Activated T-cell treated with anti-CD3 and anti-CD28 coated beads for 48 hours (primary cell): Measurements from ENCODE around the gene PPP2R3B.
"Not testable (repeated sequence)": the region's sequence is repeated elsewhere in the genome, so short reads cannot be mapped to it uniquely, and the experiment has no call there.

Experiments used
- DNase-seq: peaks from one replicate; pipeline ENCODE4 v3.0.0-alpha.2; 2020; ENCODE audit warnings: low read depth

PPP2R3B gene

DNA sequence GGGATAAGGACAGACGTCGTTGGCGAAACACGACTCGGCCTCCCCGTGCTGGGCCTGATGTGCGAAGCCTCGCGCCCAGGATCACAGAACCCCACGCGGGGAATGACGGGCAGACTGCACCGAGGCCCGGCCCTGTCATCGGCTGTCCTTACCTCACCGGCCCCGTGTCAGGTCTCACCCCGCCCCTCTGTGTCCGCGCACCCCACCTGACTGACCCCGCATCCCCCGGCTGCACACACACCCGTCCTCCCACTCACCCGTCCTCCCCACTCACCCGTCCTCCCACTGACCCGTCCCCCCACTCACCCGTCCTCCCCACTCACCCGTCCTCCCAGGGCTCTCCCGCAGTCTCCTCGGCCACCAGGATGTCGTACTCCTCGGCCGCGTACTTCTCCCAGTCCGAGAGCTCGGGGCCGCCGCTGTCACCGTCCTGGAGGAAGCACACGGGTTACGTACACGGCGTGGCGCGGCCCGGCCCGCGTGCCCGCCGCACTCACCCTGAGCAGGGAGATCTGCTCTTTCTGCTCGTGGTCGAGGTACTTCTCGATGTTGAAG, 48.3 kb downstream of the PPP2R3B start:
- DNase-seq = no peak

DNA sequence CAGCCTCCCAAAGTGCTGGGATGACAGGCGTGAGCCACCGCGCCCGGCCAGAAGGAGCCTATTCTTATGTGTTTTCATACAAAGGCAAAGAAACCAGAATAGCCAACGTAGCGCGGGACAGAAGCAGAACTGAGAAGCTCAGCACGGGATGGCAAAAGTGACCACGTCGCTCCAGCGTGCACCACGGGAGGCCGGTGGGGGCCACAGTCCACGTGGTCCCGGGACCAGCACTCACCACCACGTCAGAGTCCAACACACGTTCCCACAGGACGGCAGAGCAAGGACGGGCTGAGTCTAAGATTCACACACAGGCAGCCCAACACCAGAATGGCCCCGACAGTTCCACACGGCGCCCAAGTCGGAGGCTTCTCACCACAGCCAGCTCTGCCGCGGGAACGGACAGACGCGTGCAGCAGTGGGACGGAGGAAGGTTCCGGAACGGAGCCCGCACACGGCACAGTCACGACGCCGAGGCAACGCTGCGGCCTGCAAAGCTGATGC, 49.3 kb downstream of the PPP2R3B start:
- DNase-seq = no peak

DNA sequence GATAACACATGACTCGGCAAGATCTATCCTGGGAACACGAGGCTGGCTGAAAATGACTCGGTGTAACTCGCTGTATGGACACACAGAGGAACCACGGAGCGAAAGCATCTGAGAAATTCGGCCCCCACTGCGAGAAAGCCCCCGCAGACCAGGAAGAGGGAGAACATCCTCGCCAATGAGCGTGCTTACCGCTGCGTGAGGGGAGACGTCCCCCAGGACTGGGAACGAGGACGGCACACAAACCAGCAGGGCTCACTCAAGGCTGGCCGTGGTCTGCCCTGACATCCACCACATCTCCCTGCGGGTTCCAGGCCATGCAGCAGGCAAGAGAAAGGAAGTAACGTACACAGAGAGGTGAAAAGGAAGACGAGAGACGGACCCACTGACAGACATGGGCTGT, 50.5 kb downstream of the PPP2R3B start:
- no peak for DNase-seq

DNA sequence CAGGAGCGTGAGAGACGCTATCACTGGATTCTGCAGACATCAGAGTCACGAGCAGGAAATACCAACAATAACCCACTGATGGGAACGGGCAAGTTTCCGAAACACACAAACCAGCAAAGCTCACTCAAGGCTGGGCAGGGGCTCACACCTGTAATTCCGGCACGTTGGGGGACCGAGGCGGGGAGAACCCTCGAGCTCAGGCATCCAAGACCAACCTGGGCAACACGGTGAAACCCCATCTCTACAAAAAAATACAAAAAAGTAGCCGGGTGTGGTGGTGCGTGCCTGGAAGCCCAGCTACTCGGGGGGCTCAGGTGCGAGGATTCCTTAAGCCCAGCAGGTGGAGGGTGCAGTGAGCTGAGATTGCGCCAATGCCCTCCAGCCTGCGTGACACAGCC, 51.0 kb downstream of the PPP2R3B start:
- DNase-seq = no peak

DNA sequence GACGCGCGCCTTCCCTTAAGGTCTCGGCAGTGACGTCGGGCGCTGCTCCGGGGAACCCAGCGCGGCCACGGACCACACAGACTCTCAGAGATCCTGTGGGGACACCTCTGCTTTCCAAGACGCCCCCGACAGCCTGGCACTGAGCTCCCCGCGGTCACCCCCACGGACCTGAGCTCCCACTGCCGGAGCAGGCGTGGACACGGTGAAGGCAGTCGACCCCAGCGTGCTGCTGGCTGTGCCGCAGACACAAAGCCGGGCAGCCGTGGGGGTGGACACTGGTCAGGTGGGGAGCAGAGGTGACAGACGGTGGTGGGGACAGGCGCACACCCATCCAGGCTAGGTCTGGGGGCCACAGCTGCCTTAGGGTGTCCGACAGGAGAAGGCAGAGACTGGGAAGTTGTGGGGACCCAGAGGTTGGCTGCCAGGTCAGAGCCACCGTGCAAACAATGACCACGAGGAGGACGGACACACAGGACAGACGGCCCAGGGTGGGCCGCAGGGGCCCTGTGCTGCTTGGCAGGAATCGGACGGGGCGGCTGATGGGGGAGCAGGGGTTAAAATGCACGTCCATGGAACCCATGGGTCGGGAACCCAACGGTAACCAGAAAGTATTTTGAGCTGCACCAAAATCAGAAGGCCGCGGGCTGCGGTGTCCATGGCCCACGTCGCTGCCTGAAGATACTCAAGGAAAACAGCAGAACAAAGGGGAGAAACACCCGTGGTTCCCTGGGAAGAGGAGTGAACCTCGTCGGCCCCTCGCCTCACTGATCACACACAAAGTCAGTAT, 51.5 kb downstream of the PPP2R3B start:
- no peak for DNase-seq

DNA sequence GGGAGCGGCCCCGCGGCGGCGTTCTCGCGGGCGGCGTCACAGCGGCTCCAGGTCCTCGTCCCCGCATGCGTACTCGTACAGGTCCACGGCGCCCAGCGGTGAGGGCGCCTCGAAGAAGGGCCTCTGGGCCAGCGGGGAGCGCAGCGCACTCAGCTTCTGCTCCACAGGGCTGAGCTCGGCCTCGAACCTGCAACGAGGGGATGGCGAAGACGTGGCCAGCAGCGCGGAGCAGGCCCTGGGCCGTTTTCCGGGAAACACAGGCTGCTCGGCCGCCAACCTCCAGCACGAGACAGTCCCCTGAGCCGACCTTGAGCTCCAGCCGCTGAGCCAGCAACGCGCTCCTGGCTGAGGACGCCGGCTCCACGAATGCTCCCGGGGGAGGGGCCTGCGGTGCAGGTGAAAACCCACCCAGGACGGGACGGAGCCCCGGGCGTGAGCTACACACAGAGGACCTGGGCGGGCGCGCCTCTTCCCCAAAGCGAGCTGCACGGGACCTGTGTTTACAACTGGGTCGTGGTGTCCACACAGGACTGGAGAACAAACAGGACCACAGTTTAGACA, 52.3 kb downstream of the PPP2R3B start:
- DNase-seq = no peak

DNA sequence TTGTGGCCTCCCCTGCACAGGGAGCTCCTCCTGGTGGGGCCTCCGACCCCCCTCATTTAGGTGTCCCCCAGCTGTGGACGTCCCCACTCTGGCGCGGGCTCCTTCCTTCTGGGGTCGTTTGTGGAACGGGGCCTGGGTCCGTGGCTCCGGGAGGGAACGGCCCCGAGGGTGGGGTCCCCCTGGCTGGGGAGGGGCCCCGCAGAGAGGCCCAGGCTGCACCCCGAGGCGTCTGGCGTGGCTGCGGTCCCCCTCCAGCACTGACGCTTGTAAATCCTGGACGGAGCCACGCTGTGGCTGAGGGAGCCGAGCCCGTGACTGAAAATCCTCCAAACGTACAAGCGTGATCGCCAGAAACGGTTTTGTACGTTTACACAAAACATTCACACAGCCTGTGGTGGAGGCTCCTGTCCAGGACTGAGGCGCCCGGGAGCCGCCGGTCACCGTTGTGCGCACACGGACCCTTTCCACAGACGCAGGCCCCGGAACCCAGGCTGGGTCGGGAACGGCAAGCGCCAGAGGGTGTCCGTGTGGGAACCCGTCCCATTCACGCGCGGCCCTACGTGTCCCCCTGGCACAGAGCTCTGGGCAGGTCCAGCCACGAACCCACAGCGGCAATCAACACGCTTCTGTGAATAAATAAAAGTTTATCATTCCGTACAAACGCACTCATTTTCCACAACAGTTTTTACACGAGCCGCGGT, 52.9 kb downstream of the PPP2R3B start:
- DNase-seq = no peak

DNA sequence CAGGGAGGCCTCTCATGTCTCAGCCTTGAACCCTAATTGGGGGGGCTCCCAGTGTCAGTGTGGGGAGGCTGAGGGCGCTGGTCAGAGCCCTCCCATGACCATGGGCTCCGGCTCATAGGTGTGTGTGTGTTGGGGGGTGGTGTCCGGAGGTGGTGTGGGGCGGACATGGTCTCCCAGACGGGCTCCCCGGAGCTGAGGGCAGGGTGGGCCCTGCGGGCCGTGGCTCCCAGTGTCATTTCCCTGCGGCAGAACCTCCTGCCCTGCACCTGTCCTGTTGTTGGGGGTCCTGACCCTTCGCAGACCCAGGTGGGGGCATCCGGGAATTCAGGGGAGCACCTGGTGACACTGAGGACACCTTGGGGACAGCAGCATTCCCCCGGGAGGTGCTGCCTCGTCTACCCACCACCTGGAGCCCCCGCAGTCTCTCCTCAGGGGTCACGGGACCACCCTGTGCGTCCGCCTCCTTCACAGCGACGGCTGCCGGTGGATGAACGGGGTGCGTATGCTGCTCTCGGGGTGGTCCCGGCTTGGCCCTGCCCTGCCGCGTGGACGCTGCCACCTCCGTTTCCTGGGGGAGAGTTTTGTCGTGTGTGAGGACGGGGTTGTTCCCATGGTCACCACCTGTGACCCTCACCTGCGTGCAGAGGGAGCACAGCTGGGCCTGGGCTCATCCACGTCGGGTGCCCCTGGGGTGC, 53.6 kb downstream of the PPP2R3B start:
- DNase-seq = no peak

DNA sequence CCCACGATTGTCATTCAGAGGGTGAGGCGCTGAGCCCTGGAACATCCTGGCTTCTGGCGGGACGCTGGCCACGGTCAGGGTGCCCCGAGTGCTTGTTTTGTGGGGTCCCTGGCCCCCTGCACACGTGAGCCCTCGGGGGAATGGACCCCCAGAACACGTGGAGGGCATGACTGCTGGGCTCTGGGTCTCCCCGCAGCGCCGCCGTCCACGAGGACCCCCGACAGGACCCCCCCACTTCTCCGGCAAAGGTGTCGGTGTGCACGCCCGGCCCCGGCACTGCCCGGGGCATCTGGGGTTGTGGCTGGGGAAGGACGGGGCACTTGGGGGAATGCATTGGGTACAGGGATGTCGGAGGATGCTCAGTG, 54.2 kb downstream of the PPP2R3B start:
- no peak for DNase-seq

DNA sequence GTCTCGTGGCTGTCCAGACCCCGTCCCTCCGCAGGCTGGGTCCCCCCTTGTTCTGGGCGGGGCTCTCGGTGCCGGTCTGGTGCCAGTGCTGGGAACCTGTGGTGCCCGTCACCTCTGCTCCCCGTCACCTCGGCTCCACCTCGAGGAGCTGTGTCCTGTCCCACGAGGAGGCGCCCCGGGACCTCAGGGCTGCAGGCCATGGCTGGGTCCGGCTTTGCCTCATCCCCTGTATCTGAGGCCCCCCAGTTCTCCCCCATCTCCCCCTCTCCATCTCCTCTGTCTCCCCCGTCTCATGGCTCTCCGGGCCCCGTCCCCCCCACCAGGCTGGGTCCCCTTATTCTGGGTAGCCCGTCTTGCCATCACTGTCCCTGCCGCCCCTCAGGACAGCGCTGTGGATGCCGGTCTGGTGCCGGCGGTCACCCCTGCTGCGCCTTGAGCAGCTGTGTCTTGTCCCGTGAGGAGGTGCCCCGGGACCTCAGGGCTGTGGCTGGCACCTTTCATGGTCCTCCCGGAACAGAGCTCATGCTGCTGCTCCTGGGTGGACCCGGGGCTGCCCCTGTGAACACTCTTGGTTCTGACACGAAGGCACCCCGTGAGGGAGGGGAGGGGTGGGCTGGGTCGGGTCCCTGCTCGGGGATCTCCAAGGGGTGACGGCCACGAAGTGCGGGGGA, 54.7 kb downstream of the PPP2R3B start:
- DNase-seq = no peak

DNA sequence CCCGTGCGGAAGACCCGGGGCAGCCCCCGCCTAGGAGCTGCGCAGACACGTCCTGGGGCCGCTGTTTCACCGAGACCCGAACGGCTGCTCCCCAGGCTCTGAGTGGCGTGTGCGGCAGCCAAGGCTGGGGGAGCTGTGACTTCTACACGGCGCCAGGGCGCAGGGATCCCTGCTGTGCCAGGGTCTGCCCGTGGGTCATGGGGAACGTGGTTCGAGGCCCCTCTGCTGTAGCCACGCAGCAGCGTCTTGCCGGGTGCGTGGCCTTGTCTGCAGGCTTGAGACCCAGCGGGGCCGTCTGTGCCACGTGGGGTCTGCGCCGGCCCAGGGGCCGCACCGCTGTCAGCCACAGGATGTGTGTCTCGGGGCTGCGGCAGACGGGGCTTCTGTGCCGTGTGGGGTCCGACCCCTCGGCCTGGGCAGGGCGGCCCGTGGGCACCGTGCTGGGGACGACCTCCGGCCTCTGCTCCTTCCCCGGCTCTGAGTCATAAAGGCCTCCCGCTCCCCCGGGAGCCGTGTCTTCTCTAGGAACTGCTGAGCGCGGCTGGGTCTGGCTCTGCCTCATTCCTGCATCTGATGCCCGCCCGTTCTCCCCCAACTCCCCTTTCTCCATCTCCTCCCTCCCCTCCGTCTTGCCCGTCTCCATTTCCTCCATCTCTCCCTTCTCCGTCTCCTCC, 55.4 kb downstream of the PPP2R3B start:
- no peak for DNase-seq

DNA sequence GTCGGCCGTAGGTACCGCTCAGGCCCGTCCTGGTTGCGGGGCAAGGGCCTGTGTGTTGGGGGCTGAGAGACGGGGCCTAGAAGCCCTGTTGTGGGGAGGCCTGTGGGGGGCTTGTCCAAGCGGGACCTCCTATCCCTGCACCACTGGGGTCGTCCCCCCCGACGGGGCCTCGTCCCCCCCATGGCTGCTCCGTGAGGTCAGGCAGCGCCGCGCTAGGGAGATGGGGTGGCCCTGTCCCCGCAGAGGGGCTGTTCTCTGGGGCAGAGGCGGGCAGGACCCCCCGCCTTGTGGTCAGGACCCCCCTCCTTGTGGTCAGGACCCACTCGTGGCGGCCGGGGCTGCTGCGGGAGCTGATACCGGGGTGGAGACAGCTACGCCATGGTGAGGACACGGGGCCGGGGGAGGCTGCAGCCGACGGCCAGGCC, 56.0 kb downstream of the PPP2R3B start:
- no peak for DNase-seq

DNA sequence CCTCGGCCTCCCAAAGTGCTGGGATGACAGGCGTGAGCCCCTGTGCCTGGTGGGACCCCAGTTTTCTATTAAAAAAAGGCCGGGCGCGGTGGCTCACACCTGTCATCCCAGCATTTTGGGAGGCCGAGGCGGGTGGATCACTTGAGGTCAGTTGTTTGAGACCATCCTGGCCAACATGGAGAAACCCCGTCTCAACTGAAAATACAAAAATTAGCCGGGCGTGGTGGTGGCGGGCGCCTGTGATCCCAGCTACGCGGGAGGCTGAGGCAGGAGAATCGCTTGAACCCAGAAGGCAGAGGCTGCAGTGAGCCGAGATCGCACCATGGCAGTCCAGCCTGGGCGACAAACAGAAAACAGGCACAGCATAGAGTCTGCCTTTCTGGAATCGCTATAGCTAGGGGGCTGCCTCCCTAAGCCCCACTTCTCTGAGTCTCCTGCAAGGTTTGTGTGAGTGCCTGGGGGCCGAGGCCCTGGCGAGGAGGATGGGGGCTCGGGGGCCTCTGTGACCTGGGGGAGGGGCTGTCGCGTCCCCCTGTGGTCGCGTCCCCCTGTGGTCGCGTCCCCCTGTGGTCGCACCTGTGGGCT, 56.5 kb downstream of the PPP2R3B start:
- DNase-seq = not testable (repeated sequence)

DNA sequence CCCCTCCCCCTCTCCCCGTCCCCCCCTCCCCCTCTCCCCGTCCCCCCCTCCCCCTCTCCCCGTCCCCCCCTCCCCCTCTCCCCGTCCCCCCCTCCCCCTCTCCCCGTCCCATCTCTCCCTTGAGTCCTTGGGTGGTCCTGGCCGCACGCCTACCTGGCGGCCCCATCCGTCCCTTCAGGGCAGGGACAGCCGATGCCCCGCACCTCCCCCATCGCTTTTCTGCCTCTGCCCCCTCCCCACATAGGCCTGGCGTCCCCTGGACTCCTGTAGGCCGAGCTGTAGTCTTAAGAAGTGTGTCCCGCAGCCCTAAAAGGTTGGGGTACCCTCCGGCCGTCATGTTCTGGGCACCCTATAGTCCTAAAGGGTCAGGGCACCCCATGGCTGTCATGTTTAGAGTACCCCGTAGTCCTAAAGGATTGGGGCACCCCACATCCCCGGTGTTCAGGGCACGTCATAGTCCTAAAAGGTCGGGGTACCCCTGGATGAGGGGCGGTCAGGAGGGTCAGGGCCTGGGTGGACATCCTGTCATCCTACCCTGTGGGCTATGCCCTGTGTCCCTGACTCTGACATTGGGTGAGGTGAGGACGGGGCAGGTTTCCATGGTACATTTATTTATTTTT, 57.3 kb downstream of the PPP2R3B start:
- no peak for DNase-seq

DNA sequence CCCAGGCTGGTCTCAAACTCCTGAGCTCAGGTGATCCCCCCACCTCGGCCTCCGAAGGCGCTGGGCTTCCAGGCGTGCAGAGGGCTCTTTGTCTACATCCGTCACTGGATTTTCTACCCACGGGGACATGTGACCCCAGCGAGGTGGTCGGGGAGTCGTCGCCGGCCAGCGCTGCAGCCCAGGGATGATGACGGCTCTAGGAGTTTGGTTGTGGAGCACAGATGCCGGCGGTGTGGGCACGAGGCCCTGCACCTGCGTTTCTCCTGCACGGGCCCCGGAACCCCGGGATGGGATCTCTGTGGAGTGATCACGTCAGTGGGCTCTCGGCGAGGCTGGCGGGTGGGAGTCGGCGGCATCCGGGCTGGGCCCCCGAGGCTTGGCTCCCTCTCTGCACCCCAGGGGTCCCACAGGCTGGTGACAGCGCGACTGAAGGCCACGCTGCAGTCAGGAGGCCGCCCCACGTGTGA, 59.0 kb downstream of the PPP2R3B start:
- no peak for DNase-seq

DNA sequence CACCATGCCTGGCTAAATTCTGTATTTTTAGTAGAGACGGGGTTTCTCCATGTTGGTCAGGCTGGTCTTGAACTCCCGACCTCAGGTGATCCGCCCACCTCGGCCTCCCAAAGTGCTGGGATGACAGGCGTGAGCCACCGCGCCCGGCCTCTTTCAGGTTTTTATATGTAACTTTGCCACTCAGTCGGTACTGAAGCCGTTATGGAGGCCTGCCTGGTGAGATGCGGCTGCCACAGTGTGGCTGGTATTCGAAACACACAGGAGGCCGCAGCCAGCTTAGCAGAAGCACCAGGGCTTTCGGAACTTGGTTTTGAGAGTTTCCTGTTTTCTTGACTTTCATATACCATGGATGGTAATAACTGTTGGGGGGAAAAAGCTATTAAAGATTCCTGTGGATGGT, 62.0 kb downstream of the PPP2R3B start:
- DNase-seq = not testable (repeated sequence)

DNA sequence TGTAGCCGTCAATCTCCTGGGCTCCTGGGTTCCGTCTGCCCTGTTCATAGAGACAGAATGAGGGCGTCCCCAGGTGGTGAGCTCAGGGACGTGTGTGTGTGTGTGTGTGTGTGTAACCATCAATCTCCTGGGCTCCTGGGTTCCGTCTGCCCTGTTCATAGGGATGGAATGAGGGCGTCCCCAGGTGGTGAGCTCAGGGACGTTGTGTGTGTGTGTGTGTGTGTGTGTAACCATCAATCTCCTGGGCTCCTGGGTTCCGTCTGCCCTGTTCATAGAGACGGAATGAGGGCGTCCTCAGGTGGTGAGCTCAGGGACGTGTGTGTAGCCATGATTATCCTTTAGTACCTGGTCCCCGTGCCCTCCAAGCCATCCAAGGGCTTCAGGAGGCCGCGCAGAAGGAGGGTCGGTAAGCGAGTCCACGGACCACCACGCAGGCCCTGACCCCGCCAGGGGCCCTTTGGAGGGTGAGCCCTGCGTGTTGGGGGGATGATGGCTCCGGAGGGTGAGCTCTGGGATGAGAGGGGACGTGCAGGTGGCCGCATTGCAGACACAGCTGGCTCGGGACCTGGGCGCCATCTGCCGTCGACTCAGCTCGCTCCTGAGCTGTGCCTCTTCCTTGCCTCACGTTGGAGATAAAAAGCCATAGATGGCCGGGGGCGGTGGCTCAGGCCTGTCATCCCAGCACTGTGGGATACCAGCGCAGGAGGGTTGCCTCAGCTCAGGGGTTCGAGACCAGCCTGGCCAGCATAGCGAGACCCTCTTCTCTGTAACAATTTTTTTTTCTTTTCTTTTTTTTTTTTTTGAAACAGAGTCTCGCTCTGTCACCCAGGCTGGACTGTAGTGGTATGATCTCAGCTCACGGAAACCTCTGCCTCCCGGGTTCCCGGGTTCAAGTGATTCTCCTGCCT, 62.7 kb downstream of the PPP2R3B start:
- no peak for DNase-seq

DNA sequence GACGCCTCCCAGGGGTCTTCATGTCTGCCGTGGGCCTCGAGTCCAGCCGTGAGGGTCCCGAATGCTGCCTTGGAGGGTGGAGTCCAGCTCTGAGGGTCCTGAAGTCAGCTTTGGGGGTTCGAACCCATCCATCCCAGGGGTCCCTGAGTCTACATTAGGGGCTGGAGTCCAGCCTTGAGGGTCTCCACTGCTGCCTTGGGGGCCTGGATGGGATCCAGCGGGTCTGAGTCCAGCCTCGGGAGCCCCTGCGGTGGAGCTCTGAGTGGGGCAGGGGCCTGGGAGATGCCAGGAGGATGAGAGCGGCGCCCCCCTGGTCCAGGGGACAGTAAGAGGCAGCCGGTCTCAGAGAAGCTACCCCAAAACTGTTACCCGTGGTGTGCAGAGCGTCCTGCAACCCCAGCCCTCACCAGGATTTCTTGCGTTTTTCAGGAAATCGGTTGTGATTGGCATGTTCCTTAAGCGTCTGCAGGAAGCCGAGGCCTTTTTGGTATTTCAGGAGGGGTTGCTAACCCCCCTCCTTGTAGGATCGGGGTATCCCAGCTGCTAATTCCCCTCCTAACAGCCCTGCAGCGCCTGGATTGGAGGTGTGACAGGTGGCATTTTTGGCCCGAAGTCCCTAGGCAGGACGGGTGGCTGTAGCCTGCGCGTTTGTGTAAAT, 66.5 kb downstream of the PPP2R3B start:
- DNase-seq = no peak
